Type B pancreatic cell (in vitro differentiated cells): ENCODE data around the gene MAFF. TPM values are rescaled to one million over a fixed set of nuclear protein-coding genes. Genes with fewer than 3 reads are reported as not detected.

ENCODE experiments used
- DNase-seq: peaks from one replicate; pipeline ENCODE4 v3.0.0; 2021; ENCODE audit warnings: mixed read lengths; ENCODE audit not compliant: unreplicated experiment; ENCODE audit errors: extremely low spot score
- H3K27ac Mint-ChIP-seq: 2 replicates; pipeline ENCODE4 v1.8.0; 2021; ENCODE audit warnings: mild to moderate bottlenecking, mixed read lengths
- H3K27me3 Mint-ChIP-seq: 2 replicates; pipeline ENCODE4 v1.8.0; 2021; ENCODE audit warnings: mixed read lengths
- H3K36me3 Mint-ChIP-seq: 2 replicates; pipeline ENCODE4 v1.8.0; 2021; ENCODE audit warnings: mixed read lengths
- H3K4me1 Mint-ChIP-seq: one replicate; pipeline ENCODE4 v1.8.0; 2021; ENCODE audit warnings: mixed read lengths; ENCODE audit not compliant: unreplicated experiment
- H3K4me3 Mint-ChIP-seq: 2 replicates; pipeline ENCODE4 v1.8.0; 2021; ENCODE audit warnings: mild to moderate bottlenecking, mixed read lengths
- H3K9me3 Mint-ChIP-seq: 2 replicates; pipeline ENCODE4 v1.8.0; 2021; ENCODE audit warnings: mixed read lengths
- total RNA-seq: library from RNA; stranded (reverse); gene quantifications from 2 replicates; pipeline ENCODE4 v1.2.1, GENCODE V29; 2021; ENCODE audit warnings: low replicate concordance
- TF ChIP-seq, protein P1 (sequence below): fragments of 200-600 bp; sonication (generic); conservative IDR thresholded peaks from 2 replicates; pipeline ENCODE4 v1.5.0; 2021; ENCODE audit warnings: antibody characterized with exemption, mild to moderate bottlenecking

MAFF gene
- total RNA-seq, 1 donor from 2014 or later: 14.6 TPM

DNA sequence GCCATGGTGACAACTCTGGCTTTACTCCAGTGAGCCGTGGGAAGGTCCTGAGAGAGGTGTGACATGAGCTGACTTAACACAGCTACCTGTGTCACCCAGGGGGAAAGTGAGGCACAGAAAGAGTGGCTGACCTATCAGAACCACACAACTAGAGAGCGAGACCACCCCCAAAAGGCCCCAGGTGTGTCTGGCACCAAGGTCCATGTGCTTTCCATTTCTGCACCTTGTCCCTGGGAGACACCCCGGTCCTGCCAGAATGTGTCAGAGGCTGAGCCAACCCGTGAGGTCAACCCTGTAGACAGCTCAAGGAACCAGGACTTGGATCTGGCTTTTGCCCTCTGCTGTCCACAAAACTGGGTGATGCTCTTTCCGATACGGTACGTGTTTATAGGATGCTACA, 9.8 kb downstream of the MAFF start:
- H3K4me3 Mint-ChIP-seq: no peak overlapping the region
- DNase-seq: no peak
- H3K27me3 Mint-ChIP-seq: peaks cover 10% of the 10 kb centered on the region
- H3K27ac Mint-ChIP-seq: peak overlapping the region; percentile 87
- peaks cover 20% of the 10 kb centered on the region for H3K4me1 Mint-ChIP-seq
- no peaks in the 10 kb centered on the region for H3K9me3 Mint-ChIP-seq
- H3K36me3 Mint-ChIP-seq: peaks cover 23% of the 10 kb centered on the region
- TF ChIP-seq, protein P1, sequence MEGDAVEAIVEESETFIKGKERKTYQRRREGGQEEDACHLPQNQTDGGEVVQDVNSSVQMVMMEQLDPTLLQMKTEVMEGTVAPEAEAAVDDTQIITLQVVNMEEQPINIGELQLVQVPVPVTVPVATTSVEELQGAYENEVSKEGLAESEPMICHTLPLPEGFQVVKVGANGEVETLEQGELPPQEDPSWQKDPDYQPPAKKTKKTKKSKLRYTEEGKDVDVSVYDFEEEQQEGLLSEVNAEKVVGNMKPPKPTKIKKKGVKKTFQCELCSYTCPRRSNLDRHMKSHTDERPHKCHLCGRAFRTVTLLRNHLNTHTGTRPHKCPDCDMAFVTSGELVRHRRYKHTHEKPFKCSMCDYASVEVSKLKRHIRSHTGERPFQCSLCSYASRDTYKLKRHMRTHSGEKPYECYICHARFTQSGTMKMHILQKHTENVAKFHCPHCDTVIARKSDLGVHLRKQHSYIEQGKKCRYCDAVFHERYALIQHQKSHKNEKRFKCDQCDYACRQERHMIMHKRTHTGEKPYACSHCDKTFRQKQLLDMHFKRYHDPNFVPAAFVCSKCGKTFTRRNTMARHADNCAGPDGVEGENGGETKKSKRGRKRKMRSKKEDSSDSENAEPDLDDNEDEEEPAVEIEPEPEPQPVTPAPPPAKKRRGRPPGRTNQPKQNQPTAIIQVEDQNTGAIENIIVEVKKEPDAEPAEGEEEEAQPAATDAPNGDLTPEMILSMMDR: no peak

GRCh38 chr22:38212442-38212841, 10.6 kb downstream of the MAFF start:
- Mint-ChIP-seq H3K36me3 (peaks cover 24% of the 10 kb centered on the region), H3K27ac (peak overlapping the region; percentile 93), H3K27me3 (peaks cover 10% of the 10 kb centered on the region), H3K4me1 (peaks cover 20% of the 10 kb centered on the region), H3K9me3 (no peaks in the 10 kb centered on the region), H3K4me3 (peak overlapping the region; percentile 76)
- no peak for DNase-seq
- TF ChIP-seq, protein P1: no peak

GRCh38 chr22:38213319-38213989, 11.7 kb downstream of the MAFF start:
- H3K4me1 Mint-ChIP-seq: peaks cover 28% of the 10 kb centered on the region
- no peak for DNase-seq

DNA sequence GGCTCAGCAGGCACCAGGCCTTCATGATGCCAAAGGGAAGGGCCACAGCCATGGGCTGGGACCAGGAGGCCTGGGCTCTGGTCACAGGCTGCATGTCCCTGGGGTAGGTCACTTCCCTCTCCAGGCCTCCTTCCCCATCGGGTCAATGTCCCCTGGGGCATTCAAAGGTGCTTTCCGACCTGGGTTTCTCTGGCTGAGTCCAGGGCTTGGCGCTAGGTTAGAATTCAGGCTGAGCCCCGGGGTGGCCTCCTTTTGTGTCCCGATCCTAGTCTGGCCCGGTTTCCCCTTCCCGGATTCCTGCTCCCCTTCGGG, 12.2 kb downstream of the MAFF start:
- DNase-seq: no peak
- Mint-ChIP-seq H3K9me3 (no peaks in the 10 kb centered on the region), H3K4me3 (peak overlapping the region; percentile 74), H3K27me3 (peaks cover 10% of the 10 kb centered on the region), H3K27ac (peak overlapping the region; percentile 85), H3K4me1 (peaks cover 31% of the 10 kb centered on the region), H3K36me3 (peaks cover 27% of the 10 kb centered on the region)
- TF ChIP-seq, protein P1: no peak

More at GRCh38 chr22:38213319-38213989, 11.7 kb downstream of the MAFF start:
- Mint-ChIP-seq H3K4me3 (peak overlapping the region; percentile 74), H3K27me3 (peaks cover 10% of the 10 kb centered on the region), H3K27ac (peak overlapping the region; percentile 85), H3K36me3 (peaks cover 27% of the 10 kb centered on the region), H3K9me3 (no peaks in the 10 kb centered on the region)
- TF ChIP-seq, protein P1: no peak

GRCh38 chr22:38214302-38215056, 12.7 kb downstream of the MAFF start:
- TF ChIP-seq, protein P1: peak; percentile 54
- Mint-ChIP-seq H3K36me3 (peaks cover 27% of the 10 kb centered on the region), H3K27me3 (peaks cover 10% of the 10 kb centered on the region), H3K27ac (peak overlapping the region; percentile 92), H3K9me3 (no peaks in the 10 kb centered on the region), H3K4me3 (peak overlapping the region; percentile 74), H3K4me1 (peaks cover 37% of the 10 kb centered on the region)
- peak; percentile 84 for DNase-seq
